ENCODE results near the gene SFMBT2.

GRCh38 chr10:7338469-7338868 lies 72.4 kb downstream of the SFMBT2 start:
- TF ChIP-seq, protein P1, sequence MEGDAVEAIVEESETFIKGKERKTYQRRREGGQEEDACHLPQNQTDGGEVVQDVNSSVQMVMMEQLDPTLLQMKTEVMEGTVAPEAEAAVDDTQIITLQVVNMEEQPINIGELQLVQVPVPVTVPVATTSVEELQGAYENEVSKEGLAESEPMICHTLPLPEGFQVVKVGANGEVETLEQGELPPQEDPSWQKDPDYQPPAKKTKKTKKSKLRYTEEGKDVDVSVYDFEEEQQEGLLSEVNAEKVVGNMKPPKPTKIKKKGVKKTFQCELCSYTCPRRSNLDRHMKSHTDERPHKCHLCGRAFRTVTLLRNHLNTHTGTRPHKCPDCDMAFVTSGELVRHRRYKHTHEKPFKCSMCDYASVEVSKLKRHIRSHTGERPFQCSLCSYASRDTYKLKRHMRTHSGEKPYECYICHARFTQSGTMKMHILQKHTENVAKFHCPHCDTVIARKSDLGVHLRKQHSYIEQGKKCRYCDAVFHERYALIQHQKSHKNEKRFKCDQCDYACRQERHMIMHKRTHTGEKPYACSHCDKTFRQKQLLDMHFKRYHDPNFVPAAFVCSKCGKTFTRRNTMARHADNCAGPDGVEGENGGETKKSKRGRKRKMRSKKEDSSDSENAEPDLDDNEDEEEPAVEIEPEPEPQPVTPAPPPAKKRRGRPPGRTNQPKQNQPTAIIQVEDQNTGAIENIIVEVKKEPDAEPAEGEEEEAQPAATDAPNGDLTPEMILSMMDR (IDR thresholded peaks at IDR 0.05) = no peak
- TF ChIP-seq REST (IDR thresholded peaks at IDR 0.05; ENCODE audit: insufficient read depth in 1 of 2, low read depth in 2 of 2, low read length in 1 of 2) = no peak
- TF ChIP-seq POLR2AphosphoS5 (IDR thresholded peaks at IDR 0.05; ENCODE audit: low read depth, low read length) = no peak

Data from Panc1 (cell line).